Stromal cell of bone marrow (primary cell): Measurements from ENCODE around the gene SEC14L3.

Source experiments
- DNase-seq: peaks from one replicate; pipeline ENCODE4 v3.0.0-alpha.2; 2012; ENCODE audit warnings: low read depth

Gene SEC14L3

DNA sequence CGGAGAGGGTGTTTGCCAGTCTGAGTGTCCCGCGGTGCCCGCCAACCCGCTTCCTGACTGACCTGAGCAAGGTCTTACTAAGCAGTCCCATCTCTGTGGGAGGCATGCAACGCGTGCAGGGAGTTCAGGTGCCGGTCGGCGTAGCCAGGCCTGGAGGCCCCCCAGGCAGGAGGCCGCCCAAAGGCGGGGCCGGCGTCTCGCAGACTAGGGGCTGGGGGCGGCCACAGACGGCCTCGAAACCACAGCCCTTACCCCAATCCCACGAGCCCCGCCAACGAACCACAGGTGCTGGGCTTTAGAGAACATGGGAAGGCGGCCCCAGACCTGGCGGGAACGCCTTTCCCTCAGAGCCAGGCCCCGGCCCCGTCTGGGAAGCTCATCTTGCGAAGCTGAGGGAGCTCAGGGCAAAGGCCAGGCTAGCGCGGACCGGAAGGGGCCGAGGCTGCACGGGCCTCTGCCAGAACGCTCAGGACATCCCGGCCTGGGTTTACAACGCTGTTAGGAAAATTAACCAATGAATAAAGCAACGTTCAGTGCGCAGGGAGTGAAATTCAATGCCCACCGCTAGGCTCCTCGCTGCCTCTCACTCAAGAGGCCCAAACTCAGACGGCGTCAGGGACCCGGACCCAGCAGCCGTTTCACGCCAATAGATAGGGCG lies 48.4 kb downstream of the SEC14L3 start:
- DNase-seq: no peak

DNA sequence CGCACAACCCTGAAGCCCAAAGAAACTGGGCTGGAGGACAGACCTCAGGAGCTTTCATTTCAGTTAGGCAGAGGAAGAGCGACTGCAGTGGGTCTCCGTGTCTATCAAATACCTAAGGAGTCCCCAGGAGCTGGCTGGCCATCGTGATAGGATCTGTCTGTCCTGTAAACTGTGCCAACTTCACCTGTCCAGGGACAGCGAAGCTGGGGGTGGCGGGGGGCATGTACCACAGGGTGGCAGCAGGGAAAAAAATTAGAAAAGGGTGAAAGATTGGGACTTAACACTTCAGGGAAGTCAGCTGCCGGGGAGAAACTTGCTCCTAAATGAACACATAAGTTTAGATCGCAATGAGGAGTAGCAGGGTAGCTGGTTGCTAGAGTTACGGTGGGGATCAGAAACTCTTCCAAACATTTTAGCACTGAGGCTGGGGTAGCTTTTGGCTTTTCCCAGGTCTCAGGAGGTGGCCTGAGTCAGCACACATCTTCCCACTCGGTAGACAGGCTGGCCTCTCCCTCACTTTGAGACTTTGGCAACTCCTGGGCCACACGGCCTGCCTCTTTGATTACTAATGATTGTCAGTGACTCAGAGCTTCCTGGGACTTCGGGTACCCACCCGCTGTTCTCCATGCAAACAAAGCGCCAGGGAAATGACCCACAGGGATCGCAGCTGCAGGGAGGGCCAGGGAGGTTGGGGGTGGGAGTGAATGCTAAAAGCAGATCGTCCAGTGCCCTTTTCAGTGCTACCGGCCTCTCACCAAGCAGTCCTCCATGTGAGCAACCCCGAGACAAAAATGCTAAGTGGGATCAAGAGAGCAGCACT lies 49.1 kb downstream of the SEC14L3 start:
- DNase-seq: peak; percentile 96

DNA sequence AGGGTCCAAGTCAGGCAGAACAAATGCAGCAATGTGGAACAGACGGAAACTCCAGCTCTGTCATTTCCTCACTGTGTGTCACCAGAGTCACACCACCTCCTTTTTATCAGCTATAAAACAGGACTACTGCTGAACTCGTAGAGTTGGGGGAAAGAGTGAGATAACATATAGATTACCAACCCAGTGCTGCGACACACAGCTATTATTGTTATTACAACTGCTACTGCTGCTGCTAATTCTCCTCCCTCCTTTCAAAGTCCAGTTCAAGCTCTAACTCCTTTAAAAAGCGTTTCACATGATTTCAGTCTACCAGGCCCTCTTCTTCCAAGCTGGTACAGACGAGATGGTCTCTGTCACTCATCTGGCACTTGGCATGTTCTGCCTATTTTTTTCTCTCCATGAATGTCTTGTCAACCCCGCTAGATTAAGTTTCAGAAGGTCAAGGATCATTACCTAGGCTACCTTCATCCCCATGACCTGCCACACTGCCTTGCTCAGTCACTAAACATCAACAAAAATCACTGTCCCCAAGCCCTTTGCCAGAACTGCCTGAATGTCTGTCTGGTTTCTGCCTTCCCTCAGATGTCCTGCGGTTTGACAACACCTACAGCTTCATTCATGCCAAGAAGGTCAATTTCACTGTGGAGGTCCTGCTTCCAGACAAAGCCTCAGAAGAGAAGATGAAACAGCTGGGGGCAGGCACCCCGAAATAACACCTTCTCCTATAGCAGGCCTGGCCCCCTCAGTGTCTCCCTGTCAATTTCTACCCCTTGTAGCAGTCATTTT lies 49.9 kb downstream of the SEC14L3 start:
- no peak for DNase-seq

DNA sequence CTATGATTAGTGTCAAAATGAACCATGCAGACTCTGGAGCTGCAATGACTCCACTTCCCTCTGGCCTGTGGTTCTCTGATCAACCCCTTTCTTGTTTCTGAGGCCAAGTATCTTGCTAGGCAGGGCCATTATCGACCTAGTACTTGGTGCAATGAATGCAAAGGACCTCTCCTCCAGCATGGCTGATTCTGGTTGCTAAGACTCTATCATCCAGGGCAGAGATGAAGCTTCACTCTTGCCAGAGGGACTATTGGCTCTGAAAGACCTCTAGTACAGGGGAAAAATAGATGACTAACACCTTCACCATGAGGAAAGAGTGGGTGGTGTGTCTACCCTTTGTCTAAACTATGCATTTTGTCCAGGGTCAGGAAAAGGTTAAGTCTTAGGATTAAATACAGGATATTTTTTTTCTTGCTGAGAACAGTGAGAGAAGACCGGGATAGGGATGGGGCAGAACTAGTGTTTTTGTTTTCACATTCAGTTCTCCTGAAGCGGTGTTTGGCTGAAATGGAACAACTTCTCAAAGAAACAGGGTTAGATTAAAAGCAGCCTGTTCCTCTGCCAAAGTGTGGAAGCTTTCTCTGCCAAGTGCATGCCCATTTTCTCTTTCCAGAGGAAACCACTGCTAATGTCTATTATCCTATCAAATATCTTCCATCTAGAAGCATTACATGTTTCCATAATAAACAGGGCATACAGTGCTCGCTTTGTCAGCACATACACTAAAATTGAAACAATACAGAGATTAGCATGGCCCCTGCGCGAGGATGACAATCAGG lies 51.3 kb downstream of the SEC14L3 start:
- DNase-seq: peak; percentile 68

DNA sequence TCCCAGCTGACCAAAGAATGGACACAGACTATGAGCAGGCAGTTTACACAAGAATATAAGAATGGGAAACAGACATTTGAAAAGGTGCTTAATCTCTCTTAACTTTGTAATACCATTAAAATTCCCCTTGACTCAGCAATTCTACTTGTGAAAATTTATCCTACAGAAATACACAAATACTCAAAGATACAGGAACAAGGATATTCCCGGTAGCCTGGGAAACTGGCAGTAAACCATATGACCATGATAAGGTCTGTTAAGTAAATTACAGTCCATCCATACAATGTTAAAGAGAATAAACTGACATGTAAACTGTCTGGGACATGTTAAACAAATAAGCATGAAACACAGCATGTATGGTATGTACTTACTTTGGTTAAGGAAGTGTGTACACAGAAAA lies 55.0 kb downstream of the SEC14L3 start:
- DNase-seq: no peak

DNA sequence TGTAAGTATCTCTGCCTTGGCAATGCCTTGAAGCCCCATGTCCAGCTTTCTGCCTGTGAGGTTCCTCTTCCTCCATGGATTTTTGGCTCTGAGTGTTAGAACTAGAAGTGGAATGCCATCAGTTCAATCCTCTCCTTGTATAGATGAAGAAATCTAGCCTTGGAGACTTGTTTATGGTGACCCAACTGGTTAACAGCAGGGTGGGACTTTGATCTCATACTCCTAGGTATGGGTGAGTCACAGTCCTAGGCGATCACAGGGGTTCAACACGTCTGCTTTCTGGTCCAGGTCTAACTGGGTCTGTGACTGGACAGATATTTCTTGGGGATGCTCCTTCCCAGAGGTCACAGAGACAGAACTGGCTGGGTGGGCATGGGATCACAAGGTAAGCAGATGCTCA lies 55.4 kb downstream of the SEC14L3 start:
- no peak for DNase-seq

DNA sequence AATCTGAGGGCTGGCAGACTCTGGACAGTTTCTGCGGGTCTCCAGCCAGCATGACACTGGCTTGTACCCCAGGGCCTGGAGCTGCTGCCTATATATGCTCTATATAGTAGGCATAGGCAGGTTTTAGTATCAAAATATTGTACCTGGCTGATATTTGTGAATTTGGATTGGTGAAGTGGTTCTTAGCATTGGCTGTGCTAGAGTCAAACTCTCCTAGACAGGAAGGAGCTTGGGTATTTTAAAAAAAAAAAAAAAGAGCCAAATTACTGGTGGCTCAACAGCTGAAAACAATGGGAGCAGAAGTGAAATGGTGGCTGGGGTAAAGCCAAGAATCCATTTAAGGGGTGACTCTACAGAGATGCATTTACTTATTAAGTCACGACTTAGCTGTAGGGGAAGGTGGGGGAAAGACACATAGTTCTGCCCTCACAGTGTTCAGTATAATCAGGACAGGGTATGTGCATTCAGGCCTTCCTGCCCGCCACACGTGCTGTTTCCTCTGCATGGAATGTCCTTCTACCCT lies 57.2 kb downstream of the SEC14L3 start:
- no peak for DNase-seq

DNA sequence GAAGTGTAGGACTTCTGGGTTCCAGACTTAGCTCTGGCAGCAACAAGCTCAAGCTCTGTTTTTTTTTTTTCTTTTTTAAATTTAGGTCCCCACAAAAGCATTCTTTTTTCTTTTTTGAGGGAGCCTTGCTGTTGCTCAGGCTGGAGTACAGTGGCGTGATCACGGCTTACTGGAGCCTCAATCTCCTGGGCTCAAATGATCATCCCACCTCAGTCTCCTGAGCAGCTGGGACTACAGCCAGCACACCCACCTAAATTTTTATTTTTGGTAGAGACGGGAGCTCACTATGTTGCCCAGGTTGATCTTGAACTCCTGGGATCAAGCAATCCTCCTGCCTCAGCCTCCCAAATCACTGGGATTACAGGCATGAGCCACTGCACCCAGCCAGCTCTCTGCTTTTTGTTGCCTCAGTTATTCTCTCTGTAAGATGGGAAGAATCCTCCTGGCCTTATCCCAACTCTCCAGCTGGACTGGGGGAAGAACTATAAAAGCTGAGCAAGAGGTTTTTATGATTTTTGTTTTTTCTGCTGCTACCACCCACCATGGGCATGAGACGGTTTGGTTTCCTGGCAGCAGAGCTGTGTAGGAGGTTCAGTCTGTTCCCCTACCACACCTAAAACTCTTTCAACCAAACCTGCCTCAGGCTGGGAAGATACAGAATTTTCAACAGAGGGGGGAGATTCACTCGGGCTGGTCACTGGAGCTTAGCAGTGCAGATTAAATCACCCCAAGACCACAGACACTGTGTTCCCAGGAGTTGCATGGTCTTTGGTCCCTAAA lies 57.9 kb downstream of the SEC14L3 start:
- DNase-seq: no peak

DNA sequence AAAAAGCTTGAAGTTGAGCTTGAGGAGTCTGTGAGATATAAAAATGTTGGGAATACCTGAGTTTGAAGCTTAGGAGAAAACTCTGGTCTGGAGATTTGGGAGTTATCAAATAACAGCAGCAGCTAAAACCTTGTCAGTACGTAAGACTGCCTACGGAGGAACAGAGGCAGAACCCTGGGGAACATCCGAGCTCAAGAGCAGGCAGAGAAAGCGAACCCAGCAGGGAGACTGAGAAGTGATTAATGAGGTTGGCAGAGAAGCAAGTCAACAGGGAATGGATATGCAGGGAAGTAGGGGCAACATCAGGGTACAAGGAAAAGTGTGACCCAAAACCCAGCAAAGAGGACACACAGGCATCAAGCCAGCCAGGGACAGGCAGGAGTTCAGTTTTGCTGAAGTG lies 58.8 kb downstream of the SEC14L3 start:
- no peak for DNase-seq

DNA sequence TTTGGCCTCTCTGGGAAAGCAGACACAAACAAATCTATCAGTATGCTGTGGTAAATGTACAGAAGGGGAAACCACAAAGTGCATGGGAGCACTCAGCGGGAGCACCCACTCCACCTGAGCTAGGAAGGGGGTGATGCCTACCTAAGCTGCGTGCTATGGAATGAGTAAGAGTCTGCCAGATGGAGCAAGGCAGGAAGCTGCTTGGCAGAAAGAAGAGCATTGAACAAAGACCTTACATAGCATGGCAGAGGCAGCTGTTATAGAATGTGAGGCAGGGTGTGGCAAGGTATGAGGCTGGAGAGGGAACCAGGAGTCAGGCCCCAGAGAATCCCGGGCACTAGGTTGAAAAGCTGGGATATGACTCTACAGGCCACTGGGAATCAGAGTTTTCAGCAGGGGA lies 60.0 kb downstream of the SEC14L3 start:
- no peak for DNase-seq
